ENCODE data around the gene MKNK1. TPM values are rescaled to one million over a fixed set of nuclear protein-coding genes. Genes with fewer than 3 reads are reported as not detected.
A peak's percentile ranks its signal among the peaks of the same experiment; 100 is the strongest.
"Not testable (repeated sequence)": the region's sequence is repeated elsewhere in the genome, so short reads cannot be mapped to it uniquely, and the experiment has no call there.

Gene MKNK1
- 10 to 100 TPM in 3 of 4 donors, 1 to 10 TPM in 1; 4.9 to 53.0 (median 24.3) TPM for total RNA-seq

GRCh38 chr1:46603858-46604549, at the start of gene MKNK1:
Gene MKNK1 (minus strand): TSS chr1:46604268. CDS start chr1:46583327, 20,941 bp downstream.
- intact Hi-C loops (cut with DNase I; ENCODE audit: low total_unique reads) = no loop called here
- Histone ChIP-seq H3K36me3 (no peaks in the 10 kb centered on the region), H3K4me3 (peak within 1 kb of the TSS; percentile 56 to 72), H3K9me3 (no peaks in the 10 kb centered on the region), H3K27me3 (no peaks in the 10 kb centered on the region), H3K27ac (peak within 1 kb of the TSS; percentile 62 to 84), H3K4me1 (peaks cover 0 to 10% of the 10 kb centered on the region in 2 donors)
- TF ChIP-seq CTCF (IDR thresholded peaks at IDR 0.05) (peak in 3 of 4 experiments; percentile 4 to 32 (median 13)), POLR2A (IDR thresholded peaks at IDR 0.05) (peak; percentile 89 to 92)
- peak; percentile 96 to 98 for DNase-seq

DNA sequence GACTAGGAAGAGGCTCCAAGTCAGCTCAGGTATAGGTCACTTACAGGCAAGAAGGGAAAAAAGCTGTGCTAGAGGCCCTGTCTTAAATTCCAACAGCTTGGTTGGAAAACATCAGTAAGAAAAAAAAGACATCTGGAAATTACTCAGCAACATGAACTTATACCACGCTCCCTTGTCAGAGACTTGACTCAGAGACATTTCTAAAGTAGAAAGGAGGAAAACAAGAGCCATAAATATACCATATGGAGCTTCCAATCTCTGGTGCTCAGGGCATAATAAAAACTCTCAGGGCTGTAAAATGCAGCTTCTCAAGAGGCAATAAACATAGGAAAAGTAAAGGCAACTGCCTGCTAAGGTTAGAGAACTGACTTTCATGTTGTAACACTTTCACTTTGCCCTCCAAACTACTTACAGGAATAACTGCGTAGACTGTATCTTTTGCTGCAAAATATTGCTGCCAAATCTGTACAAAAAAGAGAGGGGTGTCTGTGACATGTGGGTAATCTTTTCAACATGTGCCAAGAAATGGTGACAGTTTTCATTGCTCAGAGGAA, 49.4 kb upstream of the MKNK1 start:
- H3K4me3 ChIP-seq = no peak overlapping the region
- intact Hi-C loops (cut with DNase I; ENCODE audit: low total_unique reads) = no loop called here
- no peak for DNase-seq
- peak overlapping the region; percentile 47 to 72 for H3K27ac ChIP-seq
- no peaks in the 10 kb centered on the region for H3K27me3 ChIP-seq
- TF ChIP-seq POLR2A (IDR thresholded peaks at IDR 0.05) (no peak), CTCF (IDR thresholded peaks at IDR 0.05) (no peak)
- peaks cover 0 to 3% of the 10 kb centered on the region in 2 donors for H3K9me3 ChIP-seq
- H3K4me1 ChIP-seq = no peaks in the 10 kb centered on the region
- no peaks in the 10 kb centered on the region for H3K36me3 ChIP-seq

- no peak for TF ChIP-seq CTCF (IDR thresholded peaks at IDR 0.05)
- no peak for TF ChIP-seq POLR2A (IDR thresholded peaks at IDR 0.05)
- H3K4me1 ChIP-seq = no peaks in the 10 kb centered on the region
- peaks cover 0 to 3% of the 10 kb centered on the region in 2 donors for H3K9me3 ChIP-seq
- no peak for DNase-seq
- no peaks in the 10 kb centered on the region for H3K27me3 ChIP-seq
- H3K36me3 ChIP-seq = no peaks in the 10 kb centered on the region
- intact Hi-C loops (cut with DNase I; ENCODE audit: low total_unique reads) = no loop called here
- no peak overlapping the region for H3K4me3 ChIP-seq
- H3K27ac ChIP-seq = peak overlapping the region; percentile 47 to 72
Observed at GRCh38 chr1:46652321-46653100, 48.4 kb upstream of the MKNK1 start.

DNA sequence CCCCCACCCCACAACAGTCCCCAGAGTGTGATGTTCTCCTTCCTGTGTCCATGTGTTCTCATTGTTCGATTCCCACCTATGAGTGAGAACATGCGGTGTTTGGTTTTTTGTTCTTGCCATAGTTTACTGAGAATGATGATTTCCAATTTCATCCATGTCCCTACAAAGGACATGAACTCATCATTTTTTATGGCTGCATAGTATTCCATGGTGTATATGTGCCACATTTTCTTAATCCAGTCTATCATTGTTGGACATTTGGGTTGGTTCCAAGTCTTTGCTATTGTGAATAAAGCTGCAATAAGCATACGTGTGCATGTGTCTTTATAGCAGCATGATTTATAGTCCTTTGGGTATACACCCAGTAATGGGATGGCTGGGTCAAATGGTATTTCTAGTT, 47.1 kb upstream of the MKNK1 start:
- H3K9me3 ChIP-seq; H3K4me1 ChIP-seq; DNase-seq; H3K36me3 ChIP-seq; H3K27me3 ChIP-seq; H3K27ac ChIP-seq; H3K4me3 ChIP-seq; intact Hi-C loops (cut with DNase I; ENCODE audit: low total_unique reads): not testable (repeated sequence)

DNA sequence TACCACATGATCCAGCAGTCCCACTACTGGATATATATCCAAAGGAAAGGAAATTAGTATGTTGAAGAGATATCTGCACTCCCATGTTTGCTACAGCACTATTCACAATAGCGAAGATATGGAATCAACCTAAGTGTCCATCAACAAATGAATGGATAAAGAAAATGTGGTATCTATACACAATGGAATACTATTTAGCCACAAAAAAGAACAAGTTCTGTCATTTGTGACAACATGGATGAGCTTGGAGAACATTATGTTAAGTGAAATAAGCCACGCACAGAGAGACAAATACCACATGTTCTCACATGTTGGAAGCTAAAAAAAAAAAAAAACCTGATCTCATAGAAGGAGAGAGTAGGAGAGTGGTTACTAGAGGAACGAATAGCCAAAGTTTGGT, 46.4 kb upstream of the MKNK1 start:
- Histone ChIP-seq H3K4me1 (no peaks in the 10 kb centered on the region), H3K27me3 (no peaks in the 10 kb centered on the region), H3K27ac (no peak overlapping the region), H3K36me3 (no peaks in the 10 kb centered on the region), H3K4me3 (no peak overlapping the region), H3K9me3 (peaks cover 0 to 3% of the 10 kb centered on the region in 2 donors)
- no peak for DNase-seq
- intact Hi-C loops (cut with DNase I; ENCODE audit: low total_unique reads) = no loop called here
- no peak for TF ChIP-seq CTCF (IDR thresholded peaks at IDR 0.05)
- TF ChIP-seq POLR2A (IDR thresholded peaks at IDR 0.05) = no peak

Data from uterus (tissue), 4 donors.